Lung (tissue), 12 donors: ENCODE measurements around the gene SMAD6. TPM values are rescaled to one million over a fixed set of nuclear protein-coding genes. Genes with fewer than 3 reads are reported as not detected.
A peak's percentile ranks its signal among the peaks of the same experiment; 100 is the strongest.
"Not testable (repeated sequence)": the region's sequence is repeated elsewhere in the genome, so short reads cannot be mapped to it uniquely, and the experiment has no call there.

ENCODE experiments used
- ATAC-seq: fragments of 200-7000 bp; cut with Tn5 transposase; one replicate; pipeline ENCODE4 v1.9.1; 2020; ENCODE audit warnings: moderate number of reproducible peaks; ENCODE audit not compliant: insufficient read depth, low FRiP score
- DNase-seq, 3 donors: peaks; one replicate each; pipeline ENCODE4 v3.0.0-alpha.2; 2013 to 2017
- H3K27ac ChIP-seq, 2 donors: one replicate each; pipeline ENCODE4 v1.5.1; 2013; ENCODE audit warnings: mild to moderate bottlenecking in 2 of 2, moderate library complexity in 2 of 2, control low read depth in 1 of 2, inconsistent platforms in 1 of 2, low read depth in 1 of 2, low read length in 1 of 2
- H3K27me3 ChIP-seq, 3 donors: one replicate each; pipeline ENCODE4 v1.5.1; 2013; ENCODE audit warnings: low read length in 2 of 3; ENCODE audit not compliant: control insufficient read depth in 3 of 3, insufficient read depth in 3 of 3
- H3K36me3 ChIP-seq, 4 donors: one replicate each; pipeline ENCODE4 v1.5.1; 2013; ENCODE audit warnings: low read length in 4 of 4, mild to moderate bottlenecking in 1 of 4, moderate library complexity in 1 of 4; ENCODE audit not compliant: control insufficient read depth in 4 of 4, insufficient read depth in 4 of 4
- H3K4me1 ChIP-seq, 5 donors: one replicate each; pipeline ENCODE4 v1.5.1; 2013; ENCODE audit warnings: low read length in 5 of 5, mild to moderate bottlenecking in 2 of 5, moderate library complexity in 1 of 5; ENCODE audit not compliant: control insufficient read depth in 5 of 5, insufficient read depth in 5 of 5
- H3K4me3 ChIP-seq: one replicate; pipeline ENCODE4 v1.5.1; 2013; ENCODE audit warnings: mild to moderate bottlenecking, control low read depth, moderate library complexity
- H3K9ac ChIP-seq, 2 donors: one replicate each; pipeline ENCODE4 v1.5.1; 2013; ENCODE audit warnings: low read length in 2 of 2, control low read depth in 1 of 2; ENCODE audit not compliant: insufficient read depth in 1 of 2
- H3K9me3 ChIP-seq, 4 donors: one replicate each; pipeline ENCODE4 v1.5.1; 2013; ENCODE audit warnings: low read length in 3 of 4, mild to moderate bottlenecking in 1 of 4, moderate library complexity in 1 of 4; ENCODE audit not compliant: control insufficient read depth in 4 of 4, insufficient read depth in 3 of 4
- WGBS, 2 donors: extraction: QIAGEN DNeasy Blood & Tissue Kit; methylation state at CpG; one replicate each; pipeline ENCODE4 v1.1.7; 2013; 5-methylcytosine and 5-hydroxymethylcytosine counted together
- polyA plus RNA-seq, 2 donors: library from polyadenylated mRNA; stranded (reverse); fragments of 200-250 nt; gene quantifications; one replicate each; pipeline ENCODE4 v1.2.1, GENCODE V29; 2013
- total RNA-seq, 2 donors: library from RNA; depleted of rRNA in 1 of 2; stranded (reverse); fragments of >200 nt in 1 of 2; gene quantifications; one replicate each; pipeline ENCODE4 v1.2.1, GENCODE V29; 2014 to 2021
- TF ChIP-seq, protein P1 (sequence below): IDR thresholded peaks from 2 replicates; pipeline ENCODE4 v1.5.1; 2012; ENCODE audit warnings: mild to moderate bottlenecking; ENCODE audit errors: control extremely low read depth, extremely low read depth
- donor health status: control.
- donor health status: control.
- donor health status: Bipolar disorder and iron deficiency.
- donor health status: healthy.
- donor health status: DM: yes; HTN: yes; CAD: no.

SMAD6 gene
- total and polyA plus RNA-seq, 4 donors: 24.2 to 67.9 (median 59.1) TPM

DNA sequence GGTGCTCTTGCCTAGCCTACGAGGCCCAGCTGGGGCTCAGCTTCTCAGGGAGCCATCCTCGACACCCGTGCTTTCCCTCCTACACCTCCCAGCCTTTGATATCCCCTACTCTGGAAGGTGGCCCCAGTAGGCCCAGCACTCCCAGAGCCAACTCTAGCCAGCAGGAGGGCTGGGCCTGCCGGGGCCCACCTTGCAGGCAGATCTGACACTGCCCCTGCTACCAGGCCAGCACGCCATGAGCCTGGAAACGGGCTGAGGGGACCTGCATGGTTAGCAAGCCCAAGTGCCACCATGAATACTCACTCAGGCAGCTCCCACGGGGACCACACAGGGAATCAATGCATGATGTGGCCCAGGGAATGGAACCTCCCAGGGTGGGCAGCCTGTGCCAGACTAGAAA, 123.7 kb downstream of the SMAD6 start:
- no peak for DNase-seq
- ATAC-seq: no peak

DNA sequence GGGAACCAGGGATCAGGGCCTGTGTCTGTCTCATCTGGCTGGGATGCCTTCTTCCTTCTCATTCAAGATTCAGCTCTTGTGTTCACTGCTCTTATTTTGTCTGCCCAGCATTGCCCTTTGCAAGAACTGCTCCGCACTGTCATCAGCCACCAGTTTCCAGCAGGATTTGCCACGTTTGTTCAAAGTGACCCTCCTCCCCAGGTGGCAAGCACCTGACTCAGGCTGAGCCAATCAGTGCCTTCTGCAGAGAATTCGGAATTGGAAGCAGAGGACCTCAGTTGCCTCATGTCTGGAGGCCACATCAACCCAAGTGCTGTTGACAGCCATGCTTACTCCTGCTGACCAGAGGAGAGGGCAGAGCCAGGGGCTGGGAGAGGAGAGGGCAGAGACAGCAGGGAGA, 124.5 kb downstream of the SMAD6 start:
- ATAC-seq (no peak), DNase-seq (no peak)
- Histone ChIP-seq H3K9ac (no peak overlapping the region), H3K36me3 (no peaks in the 10 kb centered on the region), H3K4me1 (no peaks in the 10 kb centered on the region), H3K27me3 (no peaks in the 10 kb centered on the region), H3K4me3 (no peak overlapping the region), H3K9me3 (no peaks in the 10 kb centered on the region), H3K27ac (no peak overlapping the region)
- WGBS, 2 donors: 87 to 95% methylated on average over 3 of the region's 3 CpGs
- TF ChIP-seq, protein P1, sequence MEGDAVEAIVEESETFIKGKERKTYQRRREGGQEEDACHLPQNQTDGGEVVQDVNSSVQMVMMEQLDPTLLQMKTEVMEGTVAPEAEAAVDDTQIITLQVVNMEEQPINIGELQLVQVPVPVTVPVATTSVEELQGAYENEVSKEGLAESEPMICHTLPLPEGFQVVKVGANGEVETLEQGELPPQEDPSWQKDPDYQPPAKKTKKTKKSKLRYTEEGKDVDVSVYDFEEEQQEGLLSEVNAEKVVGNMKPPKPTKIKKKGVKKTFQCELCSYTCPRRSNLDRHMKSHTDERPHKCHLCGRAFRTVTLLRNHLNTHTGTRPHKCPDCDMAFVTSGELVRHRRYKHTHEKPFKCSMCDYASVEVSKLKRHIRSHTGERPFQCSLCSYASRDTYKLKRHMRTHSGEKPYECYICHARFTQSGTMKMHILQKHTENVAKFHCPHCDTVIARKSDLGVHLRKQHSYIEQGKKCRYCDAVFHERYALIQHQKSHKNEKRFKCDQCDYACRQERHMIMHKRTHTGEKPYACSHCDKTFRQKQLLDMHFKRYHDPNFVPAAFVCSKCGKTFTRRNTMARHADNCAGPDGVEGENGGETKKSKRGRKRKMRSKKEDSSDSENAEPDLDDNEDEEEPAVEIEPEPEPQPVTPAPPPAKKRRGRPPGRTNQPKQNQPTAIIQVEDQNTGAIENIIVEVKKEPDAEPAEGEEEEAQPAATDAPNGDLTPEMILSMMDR: no peak

More for the DNA sequence above, 123.7 kb downstream of the SMAD6 start:
- Histone ChIP-seq H3K36me3 (no peaks in the 10 kb centered on the region), H3K9me3 (no peaks in the 10 kb centered on the region), H3K4me3 (no peak overlapping the region), H3K4me1 (no peaks in the 10 kb centered on the region), H3K9ac (no peak overlapping the region), H3K27me3 (no peaks in the 10 kb centered on the region), H3K27ac (no peak overlapping the region)
- 93 to 98% methylated on average over 7 of the region's 7 CpGs for WGBS, 2 donors
- TF ChIP-seq, protein P1: no peak

DNA sequence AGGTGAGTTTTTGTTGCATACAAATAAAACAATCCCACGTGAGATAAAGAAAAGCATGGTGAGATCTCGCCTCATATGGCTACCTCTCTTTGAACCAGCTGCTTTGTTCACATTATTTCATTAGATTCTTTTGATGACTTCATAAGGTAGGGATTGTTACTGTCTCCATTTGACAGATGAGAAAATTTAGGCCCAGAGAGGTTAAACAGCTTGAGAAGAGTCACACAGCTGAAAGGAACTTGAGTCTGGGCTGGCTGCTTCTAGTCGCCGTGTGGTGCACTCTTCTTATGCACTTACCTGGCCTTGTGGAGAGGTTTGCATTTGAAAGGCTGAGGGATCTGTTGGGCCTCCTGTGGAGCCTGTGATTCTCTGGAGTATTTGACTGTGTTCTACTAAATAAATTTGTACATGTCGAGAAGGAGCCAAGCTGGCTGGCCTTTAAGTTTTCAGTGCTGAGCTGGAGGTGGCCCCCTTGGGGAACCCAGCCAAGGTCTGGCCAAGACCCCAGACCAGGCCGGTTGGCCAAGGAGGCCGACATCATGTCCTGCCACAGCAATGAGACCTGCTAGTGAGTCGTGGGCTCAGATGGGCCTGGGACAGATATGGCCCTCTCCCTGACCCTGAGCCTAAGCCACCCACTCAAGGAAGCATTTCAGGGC, 125.1 kb downstream of the SMAD6 start:
- H3K27me3 ChIP-seq: no peaks in the 10 kb centered on the region
- DNase-seq (peak in 1 of 3 donors; percentile 41), ATAC-seq (no peak)
- no peak overlapping the region for H3K27ac ChIP-seq
- no peak overlapping the region for H3K9ac ChIP-seq
- TF ChIP-seq, protein P1: no peak
- no peaks in the 10 kb centered on the region for H3K36me3 ChIP-seq
- no peak overlapping the region for H3K4me3 ChIP-seq
- no peaks in the 10 kb centered on the region for H3K4me1 ChIP-seq
- no peaks in the 10 kb centered on the region for H3K9me3 ChIP-seq
- 83 to 91% methylated on average over 8 of the region's 8 CpGs for WGBS, 2 donors

DNA sequence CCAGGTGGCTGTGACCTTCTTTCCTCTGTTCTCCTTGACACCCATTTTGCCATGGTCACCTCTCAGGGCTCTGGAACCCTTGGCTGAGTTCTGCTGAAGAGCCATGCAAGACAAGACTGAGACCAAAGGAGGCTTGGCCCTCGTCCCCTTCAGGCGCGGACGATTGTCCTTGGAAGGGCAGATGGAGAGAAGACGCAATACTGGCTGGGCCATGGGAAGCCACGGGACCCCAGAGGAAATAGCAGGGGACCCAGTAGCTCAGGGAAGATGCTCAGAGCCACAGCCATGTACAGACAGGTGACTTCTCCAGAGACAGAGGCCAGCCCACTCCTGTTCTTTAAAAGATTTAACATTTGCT, 125.6 kb downstream of the SMAD6 start:
- H3K9ac ChIP-seq: no peak overlapping the region
- DNase-seq: no peak
- H3K27me3 ChIP-seq: no peaks in the 10 kb centered on the region
- TF ChIP-seq, protein P1: no peak
- H3K4me1 ChIP-seq: no peaks in the 10 kb centered on the region
- H3K27ac ChIP-seq: no peak overlapping the region
- no peak overlapping the region for H3K4me3 ChIP-seq
- no peaks in the 10 kb centered on the region for H3K36me3 ChIP-seq
- no peak for ATAC-seq
- H3K9me3 ChIP-seq: peaks cover 0 to under 1% (median 0%) of the 10 kb centered on the region in 4 donors
- 93 to 94% methylated on average over 6 of the region's 6 CpGs for WGBS, 2 donors

DNA sequence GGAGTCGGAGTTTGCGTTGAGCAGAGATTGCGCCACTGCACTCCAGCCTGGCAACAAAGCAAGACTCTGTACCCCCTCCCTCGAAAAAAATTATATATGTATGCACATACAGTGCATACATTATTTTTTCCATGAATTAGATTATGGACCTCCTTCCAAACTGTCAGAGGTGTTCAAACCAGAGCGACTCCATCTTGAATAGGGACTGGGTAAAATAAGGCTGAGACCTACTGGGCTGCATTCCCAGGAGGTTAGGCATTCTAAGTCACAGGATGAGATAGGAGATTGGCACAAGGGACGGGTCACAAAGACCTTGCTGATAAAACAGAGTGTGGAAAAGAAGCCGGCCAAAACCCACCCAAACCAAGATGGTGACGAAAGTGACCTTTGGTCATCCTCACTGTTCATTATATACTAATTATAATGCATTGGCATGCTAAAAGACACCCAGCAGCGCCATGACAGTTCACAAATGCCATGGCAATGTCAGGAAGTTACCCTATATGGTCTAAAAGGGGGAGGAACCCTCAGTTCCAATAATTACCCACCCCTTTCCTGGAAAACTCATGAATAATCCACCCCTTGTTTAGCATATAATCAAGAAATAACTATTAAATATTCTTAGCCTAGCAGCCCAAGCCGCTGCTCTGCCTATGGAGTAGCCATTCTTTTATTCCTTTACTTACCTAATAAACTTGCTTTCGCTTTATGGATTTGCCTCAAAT, 126.9 kb downstream of the SMAD6 start:
- H3K9me3 ChIP-seq, H3K27ac ChIP-seq, H3K4me1 ChIP-seq, H3K36me3 ChIP-seq, H3K27me3 ChIP-seq, H3K4me3 ChIP-seq, ATAC-seq, DNase-seq, H3K9ac ChIP-seq: not testable (repeated sequence)
- WGBS, 2 donors: 90 to 92% methylated on average over 11 of the region's 11 CpGs
